NOMO-1 treated with dmso at 0.1 percent for 144 hours (cell line): ENCODE measurements around the gene MS4A14.
"Not testable (repeated sequence)": the region's sequence is repeated elsewhere in the genome, so short reads cannot be mapped to it uniquely, and the experiment has no call there.

Source experiments
- DNase-seq: peaks from one replicate; lab custom pipeline; 2025; ENCODE audit not compliant: unreplicated experiment; lab: John Stamatoyannopoulos, UW

Gene MS4A14

DNA sequence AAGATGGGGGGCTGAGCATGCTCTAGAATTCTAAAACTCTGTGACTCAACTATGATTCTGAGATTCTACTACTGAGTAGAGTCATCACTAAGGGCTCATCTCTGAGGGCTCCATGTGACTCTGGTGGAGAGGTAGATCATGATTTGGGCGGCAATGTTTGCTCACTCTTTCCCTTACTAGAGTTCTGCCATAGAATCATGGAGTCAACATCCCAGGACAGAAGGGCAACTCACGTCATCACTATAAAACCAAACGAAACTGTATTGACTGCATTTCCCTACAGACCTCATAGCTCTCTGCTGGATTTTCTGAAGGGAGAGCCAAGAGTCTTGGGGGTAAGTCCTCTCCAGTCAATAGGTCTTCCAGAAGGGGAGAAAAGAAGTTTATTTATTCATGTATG, at the start of gene MS4A14:
MS4A14 (plus strand) TSS at position 78 of the 400 bp plus-strand sequence; CDS start at position 198, 120 bp downstream.
- DNase-seq, result peak; percentile 68

DNA sequence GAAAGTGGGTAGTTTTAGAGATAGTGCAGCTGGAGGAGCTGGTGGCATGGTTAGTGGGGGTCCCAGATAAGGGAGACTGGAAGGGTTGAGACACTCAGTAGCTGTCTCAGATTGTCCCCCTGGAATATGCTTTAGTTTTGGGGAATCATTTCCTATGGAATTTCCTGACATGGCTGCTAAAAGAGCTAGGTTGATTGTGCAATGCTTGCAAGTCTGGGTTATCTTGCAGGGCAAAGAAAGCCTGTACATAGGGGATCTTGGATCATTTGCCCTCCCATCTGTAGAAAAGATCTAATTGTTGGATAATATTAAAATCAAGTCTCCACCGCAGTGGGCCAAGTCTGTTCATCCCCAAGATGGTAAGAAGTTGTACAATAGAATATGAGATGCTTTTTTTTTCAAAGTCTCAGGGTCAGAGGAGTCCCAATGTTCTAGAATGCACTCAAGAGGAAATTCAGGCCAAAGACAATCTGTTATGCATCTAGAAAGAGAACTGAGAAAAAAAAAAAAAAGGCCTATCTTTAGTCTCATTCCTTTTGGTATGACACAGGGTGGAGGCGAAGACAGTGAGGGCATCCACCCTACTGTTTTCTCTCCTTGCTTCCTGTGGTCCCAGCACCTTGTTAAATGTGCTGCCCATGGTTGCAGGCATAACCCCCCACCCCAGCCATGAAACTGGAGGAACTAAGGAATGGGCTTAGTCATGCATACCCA, 49.0 kb upstream of the MS4A14 start:
- DNase-seq, result no peak

DNA sequence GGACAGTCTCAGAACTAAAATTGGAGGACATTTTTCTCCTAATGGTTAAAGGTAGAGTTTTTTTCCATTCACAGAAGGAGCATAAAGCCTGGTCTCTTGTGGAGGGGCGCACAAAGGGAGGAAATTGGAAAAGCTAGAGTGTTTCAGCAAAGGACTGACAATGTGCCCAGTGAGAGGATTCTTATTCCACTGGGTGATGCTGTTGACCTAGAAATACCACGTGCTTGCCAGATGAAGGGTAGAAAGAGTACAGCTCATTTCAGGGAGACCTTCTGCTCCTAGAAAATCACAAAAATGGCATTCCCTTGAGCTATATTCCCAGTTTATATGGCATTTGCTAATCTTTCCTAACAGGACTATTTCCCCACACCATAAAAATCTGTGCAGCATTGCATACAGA, 48.1 kb upstream of the MS4A14 start:
- no peak for DNase-seq

DNA sequence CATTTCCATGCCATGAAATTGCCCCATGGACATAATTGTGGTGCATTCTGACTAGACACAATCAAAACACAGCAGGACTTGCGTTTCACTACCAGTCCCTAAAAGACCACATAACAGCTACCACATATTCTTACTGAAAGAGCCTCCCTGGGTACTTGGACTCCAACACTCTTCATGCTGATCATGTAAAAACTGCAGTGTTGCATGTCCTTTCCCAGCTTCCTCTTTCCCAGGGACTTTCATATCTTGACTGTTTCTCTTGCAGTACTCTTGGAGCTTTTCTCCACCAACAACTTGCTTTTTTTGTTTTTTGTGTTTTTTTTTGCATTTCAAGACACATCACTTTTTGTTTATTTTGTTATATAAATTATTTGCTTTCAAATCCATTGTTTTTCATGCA, 46.3 kb upstream of the MS4A14 start:
- DNase-seq, result no peak

- DNase-seq, result peak; percentile 12
Measured at GRCh38 chr11:60357771-60358170, 38.5 kb upstream of the MS4A14 start.

GRCh38 chr11:60360621-60361020, 35.6 kb upstream of the MS4A14 start:
- DNase-seq, result no peak

DNA sequence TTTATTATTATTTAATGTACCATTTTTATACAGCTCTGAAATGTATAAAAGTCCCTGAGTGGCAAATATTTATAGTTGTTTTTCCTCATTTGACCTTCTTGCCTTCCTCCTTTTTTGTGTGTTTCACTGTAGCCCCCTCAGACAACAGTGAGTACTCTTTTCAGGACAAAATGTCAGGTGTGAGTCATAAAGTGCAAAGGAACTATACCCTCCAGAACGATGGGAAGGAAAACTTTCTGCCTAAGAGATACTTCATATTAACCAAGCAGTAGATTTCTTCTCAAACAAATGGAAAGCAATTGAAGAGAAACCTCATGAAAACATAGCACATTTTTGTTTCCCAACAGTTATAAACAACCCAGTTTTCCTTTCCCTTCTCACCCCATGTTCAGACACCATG, 34.0 kb upstream of the MS4A14 start:
- DNase-seq, result no peak

- peak; percentile 69 for DNase-seq
Measured at GRCh38 chr11:60363542-60364470, 32.5 kb upstream of the MS4A14 start.

DNA sequence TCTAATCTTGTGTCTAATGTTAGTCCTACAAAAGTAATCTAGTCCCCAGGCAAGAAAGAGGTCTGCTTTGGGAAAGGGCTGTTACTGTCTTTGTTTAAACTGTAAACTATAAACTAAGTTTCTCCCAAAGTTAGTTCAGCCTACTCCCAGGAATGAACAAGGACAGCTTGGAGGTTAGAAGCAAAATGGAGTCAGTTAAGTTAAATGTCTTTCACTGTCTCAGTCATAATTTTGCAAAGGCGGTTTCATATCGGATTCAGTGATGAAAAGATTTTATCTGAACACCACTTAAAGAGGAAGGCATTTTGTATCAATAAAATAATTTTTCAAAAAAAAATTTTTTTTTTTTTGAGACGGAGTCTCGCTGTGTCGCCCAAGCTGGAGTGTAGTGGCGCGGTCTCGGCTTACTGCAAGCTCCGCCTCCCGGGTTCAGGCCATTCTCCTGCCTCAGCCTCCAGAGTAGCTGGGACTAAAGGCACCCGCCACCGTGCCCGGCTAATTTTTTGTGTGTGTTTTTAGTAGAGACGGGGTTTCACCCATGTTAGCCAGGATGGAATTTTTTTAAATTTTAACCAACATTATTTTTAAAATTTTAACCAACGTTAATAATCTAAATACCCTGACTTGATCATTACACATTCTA, 29.9 kb upstream of the MS4A14 start:
- not testable (repeated sequence) for DNase-seq

DNA sequence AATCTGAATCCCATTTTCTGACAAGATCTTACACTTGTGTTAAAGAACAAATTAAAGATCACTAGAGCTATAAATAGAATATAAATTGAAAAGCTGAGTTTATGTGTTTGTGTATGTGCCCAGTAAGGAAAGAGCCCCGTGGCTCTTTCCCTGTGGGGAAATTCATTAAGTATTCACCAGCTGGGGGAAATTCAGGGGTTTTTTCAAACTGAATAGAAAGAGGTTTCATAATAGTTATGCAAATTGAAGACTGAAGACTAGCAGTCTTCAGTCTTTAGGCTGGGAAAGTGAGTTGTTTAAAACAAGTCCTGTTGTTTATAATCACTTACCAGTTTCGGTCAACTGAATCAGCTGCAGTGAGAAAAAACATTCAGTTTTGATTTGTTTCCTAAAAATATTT, 29.2 kb upstream of the MS4A14 start:
- DNase-seq, result no peak

DNA sequence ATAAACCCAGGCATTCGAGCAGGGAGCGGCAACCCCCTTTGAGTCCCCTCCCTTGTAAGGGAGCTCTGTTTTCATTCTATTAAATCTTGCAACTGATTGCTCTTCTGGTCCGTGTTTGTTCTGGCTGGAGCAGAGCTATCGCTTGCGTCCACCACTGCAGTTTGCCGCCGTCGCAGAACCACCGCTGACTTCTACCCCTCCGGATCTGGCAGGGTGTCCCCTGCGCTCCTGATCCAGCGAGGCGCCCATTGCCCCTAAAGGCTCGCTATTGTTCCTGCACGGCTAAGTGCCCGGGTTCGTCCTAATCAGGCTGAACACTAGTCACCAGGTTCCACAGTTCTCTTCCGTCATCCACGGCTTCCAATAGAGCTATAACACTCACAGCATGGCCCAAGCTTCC, 28.4 kb upstream of the MS4A14 start:
- no peak for DNase-seq

- no peak for DNase-seq
Measured at GRCh38 chr11:60370252-60370810, 25.9 kb upstream of the MS4A14 start.

DNA sequence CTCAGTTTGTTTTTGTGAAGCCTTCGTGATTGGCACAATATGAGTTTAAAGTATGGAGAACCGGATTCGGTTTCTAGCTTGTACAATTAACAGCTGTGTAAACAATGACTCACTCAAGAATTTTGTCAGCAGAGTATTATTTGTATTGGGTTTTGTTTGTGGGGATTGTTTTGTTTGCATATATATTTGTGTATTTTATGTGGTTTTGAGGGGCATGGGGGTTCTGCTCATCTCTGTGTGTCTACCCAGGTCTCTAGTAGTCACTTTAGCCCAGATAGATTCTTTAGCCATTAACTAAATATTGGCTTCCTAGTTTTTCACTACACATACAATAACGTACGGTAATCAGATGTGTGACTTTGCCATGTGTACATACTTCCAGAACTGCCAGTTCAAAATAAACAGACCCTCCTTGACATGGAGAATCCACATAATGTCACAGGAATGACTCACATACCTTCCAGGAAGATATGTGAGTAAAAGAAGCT, 25.4 kb upstream of the MS4A14 start:
- DNase-seq, result no peak

DNA sequence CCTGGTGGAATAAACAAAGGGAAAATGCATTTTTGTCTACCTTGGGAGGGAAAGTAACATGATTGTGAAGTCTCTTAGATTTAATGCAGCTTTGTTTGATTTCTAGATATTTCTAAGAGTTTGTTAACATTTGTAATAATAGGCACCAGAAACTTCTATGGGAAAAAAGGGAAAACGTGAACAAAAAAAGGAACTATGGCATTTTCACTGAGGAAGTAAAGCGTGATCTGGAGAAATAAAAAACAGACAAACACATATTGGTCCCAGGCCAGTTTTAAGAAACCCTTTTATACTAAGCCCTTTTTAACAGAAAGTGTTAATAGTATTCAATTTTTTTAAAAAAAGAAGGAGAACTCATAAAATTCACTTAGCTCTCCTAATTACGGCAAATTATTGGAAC, 24.9 kb upstream of the MS4A14 start:
- no peak for DNase-seq

DNA sequence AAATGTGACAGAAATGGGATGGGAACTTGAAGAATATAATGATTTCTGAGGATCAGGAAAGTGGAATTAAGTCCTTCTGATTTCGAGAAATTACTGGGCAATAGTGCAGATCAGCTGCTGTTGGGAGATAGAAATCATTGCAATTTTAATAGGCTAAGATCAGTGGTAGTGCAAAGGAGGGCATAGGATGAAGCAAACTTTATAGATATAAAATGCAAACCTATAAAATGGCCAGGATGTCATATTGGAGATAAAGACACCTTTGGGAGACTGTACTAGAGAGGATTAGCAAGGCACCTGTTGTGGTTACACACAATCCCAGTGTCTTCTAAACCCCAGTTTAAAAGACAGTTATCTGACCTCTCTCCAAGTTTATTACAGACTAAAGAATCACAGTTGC, 24.4 kb upstream of the MS4A14 start:
- DNase-seq, result no peak

- no peak for DNase-seq
Measured at GRCh38 chr11:60372767-60373166, 23.5 kb upstream of the MS4A14 start.

DNA sequence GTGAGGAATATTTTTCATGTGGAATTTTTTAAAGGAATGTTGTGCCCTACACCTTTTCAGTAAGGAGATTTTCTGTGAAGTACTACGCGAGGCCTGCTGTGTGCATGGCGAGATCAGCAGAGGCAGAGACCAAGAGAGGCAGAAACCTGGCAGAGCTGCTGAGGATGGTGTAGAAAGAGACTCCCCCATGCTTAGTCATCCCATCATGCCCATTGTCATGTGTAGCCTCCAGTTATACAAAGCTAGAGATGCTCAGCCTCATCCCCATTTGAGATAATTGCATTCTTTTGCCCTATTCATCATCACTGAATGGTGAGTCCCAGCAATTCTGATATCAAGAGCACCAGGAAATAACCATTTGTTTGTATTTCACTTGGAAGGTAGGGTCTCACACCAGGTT, 20.9 kb upstream of the MS4A14 start:
- DNase-seq, result no peak

DNA sequence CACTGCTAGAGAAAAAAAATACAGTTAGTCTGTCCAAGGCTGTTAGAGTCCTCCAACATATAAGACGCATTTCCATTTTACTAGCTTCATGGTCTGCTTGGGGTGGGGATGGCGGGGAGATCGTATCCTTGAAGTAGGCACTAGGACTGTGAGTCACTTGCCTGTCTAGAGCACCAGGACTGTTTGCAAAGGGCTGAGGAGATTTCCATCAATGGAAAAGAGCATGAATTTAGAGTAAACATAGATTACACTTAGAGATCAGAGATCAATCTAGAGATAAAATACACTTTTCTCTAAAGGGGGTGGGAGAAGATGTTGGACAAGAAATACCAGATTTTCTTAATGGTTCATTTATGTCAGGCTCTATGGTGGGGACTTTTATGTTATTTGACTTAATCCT, 19.7 kb upstream of the MS4A14 start:
- DNase-seq, result no peak

GRCh38 chr11:60377401-60378136, 18.7 kb upstream of the MS4A14 start:
- peak; percentile 81 for DNase-seq

DNA sequence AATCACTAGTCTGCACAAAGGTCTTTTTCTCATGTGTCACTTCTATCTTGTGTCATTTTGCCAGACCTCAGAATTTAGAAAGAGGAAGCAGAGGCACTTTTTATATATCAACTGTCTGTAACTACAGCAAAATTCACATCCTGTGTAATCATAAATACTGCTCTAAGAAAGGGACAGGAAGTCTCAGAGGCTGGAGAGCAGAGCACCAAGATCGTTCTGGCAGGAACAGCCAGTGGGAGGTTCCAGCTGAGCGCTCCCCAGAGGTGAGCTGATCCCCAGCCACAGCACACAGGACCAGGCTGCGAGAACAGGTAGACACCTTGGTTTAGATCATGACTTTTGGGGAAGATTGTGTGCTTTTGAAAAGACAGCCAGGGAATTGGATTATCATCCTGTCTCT, 17.9 kb upstream of the MS4A14 start, which contains the start of gene MS4A7:
MS4A7 (plus strand) TSS at position 179 of the 400 bp plus-strand sequence. CDS start 4,610 bp downstream, outside the sequence.
- DNase-seq, result peak; percentile 94
